TTC549 (cell line): Measurements from ENCODE around the gene OLFML1.
"Not testable (repeated sequence)": the region's sequence is repeated elsewhere in the genome, so short reads cannot be mapped to it uniquely, and the experiment has no call there.

Experiments used
- FAIRE-seq: peaks from 2 replicates; lab custom pipeline; 2012; peaks lifted over from hg19 to GRCh38; lab: Jason Lieb, UNC

The OLFML1 gene

GRCh38 chr11:7513234-7514098 lies 28.2 kb downstream of the OLFML1 start, which contains the start of gene PPFIBP2:
TSS of gene PPFIBP2 (plus strand) at chr11:7513999. CDS start at chr11:7549476, 35,477 bp downstream.
- FAIRE-seq: no peak

- FAIRE-seq: no peak
These were observed 28.8 kb downstream of the OLFML1 start for GRCh38 chr11:7514099-7514591.

- no peak for FAIRE-seq
These were observed 30.2 kb downstream of the OLFML1 start for GRCh38 chr11:7515447-7515886.

GRCh38 chr11:7516475-7516874 lies 31.2 kb downstream of the OLFML1 start:
- FAIRE-seq: no peak

DNA sequence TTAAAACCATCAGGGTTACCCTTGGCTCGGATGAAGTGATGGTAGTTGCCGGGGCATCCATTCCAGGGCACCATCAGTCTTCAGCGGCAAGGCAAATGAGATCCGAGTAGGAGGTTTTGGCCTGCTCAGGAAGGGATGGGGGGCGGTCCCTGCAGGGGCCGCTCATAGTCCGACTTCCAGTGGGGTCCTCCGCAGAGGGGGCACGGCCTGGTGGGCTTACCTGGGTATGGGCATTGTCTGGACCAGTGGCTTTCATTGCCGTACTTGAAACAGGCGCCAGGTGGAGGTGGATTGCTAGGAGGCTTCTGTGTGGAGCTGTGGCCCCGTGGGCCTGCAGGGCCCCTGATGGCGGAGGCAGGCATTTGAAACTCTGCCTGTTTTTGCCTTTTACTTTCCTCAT lies 32.4 kb downstream of the OLFML1 start:
- not testable (repeated sequence) for FAIRE-seq

- FAIRE-seq: no peak
These were observed 33.7 kb downstream of the OLFML1 start for GRCh38 chr11:7518811-7519562.

- no peak for FAIRE-seq
These were observed 35.0 kb downstream of the OLFML1 start for GRCh38 chr11:7520011-7520942.

- no peak for FAIRE-seq
These were observed 35.7 kb downstream of the OLFML1 start for GRCh38 chr11:7520981-7521487.

- no peak for FAIRE-seq
These were observed 36.8 kb downstream of the OLFML1 start for GRCh38 chr11:7522121-7522520.

DNA sequence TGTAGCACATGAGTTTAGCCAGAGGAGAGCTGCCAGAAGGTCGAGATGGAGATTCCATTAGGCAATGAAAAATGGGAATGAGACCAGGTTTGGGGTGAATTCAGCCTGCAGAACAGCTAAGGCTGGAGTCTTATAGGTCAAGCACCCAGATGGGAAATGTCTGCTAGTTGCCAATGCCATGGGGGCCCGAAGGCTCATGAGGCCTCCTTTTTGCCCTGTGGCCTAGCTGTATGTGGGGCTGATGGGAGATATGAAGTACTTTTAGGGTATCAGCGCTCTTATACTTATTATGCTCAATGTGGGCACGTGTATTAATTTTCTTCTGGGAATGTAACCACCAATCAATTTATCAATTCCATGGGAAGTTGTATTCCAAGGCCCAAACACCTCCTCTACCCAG lies 37.2 kb downstream of the OLFML1 start:
- no peak for FAIRE-seq

GRCh38 chr11:7523416-7524210 lies 38.3 kb downstream of the OLFML1 start:
- FAIRE-seq: no peak

GRCh38 chr11:7524462-7525235 lies 39.3 kb downstream of the OLFML1 start:
- no peak for FAIRE-seq

DNA sequence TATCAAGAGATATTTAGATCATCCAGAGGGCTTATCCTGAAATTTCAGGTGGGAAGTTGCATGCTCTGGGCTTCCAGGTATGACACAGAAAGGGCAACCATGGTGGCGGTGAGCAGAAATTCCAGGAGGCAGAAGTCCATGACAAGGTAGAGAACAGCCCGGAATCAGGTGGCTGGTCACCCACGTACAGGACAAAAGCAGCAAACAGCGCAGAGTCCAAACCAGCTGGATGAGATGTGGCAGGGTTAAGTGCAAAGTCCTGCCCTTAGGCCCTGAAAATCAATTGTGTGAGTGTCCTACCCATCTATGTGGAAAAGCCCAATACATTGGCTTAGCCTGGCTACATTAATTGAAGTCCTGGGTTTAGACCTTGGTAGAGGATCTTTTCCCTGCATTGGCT lies 40.1 kb downstream of the OLFML1 start:
- FAIRE-seq: no peak

GRCh38 chr11:7527029-7527428 lies 41.7 kb downstream of the OLFML1 start:
- FAIRE-seq: no peak

- no peak for FAIRE-seq
These were observed 43.3 kb downstream of the OLFML1 start for GRCh38 chr11:7528514-7529049.

GRCh38 chr11:7530013-7530640 lies 44.8 kb downstream of the OLFML1 start:
- no peak for FAIRE-seq

- no peak for FAIRE-seq
These were observed 45.7 kb downstream of the OLFML1 start for GRCh38 chr11:7531011-7531410.

DNA sequence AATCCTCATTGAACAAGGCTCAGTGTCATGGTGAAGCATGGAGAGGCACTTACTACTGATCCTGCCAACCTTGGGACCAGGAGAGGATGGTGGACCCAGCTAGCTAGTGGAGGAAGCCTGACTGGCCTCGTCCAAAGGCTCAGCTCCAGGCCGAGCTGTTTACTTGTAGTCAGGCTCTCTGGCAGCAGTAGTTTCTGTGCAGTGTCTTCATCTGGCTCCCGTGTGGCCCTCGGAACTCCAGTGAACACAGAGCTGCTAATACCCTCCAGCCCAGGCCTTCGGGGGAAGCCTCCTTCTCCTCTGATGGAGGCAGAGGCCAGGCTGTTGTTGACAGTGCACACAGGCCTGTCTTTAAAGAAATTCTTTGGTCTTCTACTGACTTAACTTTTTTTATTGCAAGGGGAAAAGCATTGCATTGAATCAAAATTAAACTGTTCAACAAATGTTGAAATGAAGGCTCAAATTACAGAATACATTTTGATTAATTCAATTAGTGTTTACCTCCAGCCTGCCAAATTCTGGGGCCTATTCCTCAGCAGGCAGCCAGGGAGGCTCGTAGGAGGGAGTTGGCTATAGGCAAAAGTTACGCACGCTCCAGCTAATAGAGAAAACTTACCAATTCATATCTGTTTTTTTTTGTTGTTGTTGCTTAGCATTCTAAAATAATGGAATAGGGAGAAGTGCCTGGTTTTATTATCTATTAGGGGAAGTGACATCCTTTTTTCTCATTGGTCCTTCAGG lies 47.3 kb downstream of the OLFML1 start:
- no peak for FAIRE-seq
